Loucy (cell line): ENCODE results near the gene DEFB115.

Source experiments
- CTCF ChIP-seq: fragments of 200-600 bp; sonication (generic); conservative IDR thresholded peaks from 2 replicates; pipeline ENCODE4 v1.5.1; 2014; ENCODE audit warnings: mild to moderate bottlenecking, antibody characterized with exemption, low read length
- EZH2phosphoT487 ChIP-seq: fragments of 200-600 bp; IDR thresholded peaks from 2 replicates; pipeline ENCODE4 v1.6.1; 2018; ENCODE audit warnings: antibody characterized with exemption, mild to moderate bottlenecking, moderate library complexity, borderline replicate concordance

GRCh38 chr20:31237763-31238162 is 19.7 kb upstream of the DEFB115 start:
- TF ChIP-seq CTCF (no peak), EZH2phosphoT487 (no peak)
